K562 (cell line): Measurements from ENCODE around the gene SP4. TPM values are rescaled to one million over a fixed set of nuclear protein-coding genes. Genes with fewer than 3 reads are reported as not detected.

Experiments used
- ATAC-seq: fragments of 200-7000 bp; cut with Tn5 transposase; 3 replicates; pipeline ENCODE4 v1.9.1; 2020; ENCODE audit warnings: moderate library complexity
- BruUV-seq: library from RNA; stranded (reverse); fragments of 400-500 nt; replicated peaks from 2 replicates; lab custom pipeline; 2021; lab: Mats Ljungman, UMichigan
- CTCF ChIA-PET: fragments of 300-600 bp; formaldehyde crosslinking; extraction: SDS; loops from one replicate; lab custom pipeline; 2021; ENCODE audit warnings: low intra/inter-chr PET ratio; lab: Yijun Ruan, JAX
- POLR2A ChIA-PET: fragments of 300-600, 350-650 bp; sonication (Branson Sonifier 250); formaldehyde crosslinking; extraction: SDS; loops from one replicate; lab custom pipeline; 2021; ENCODE audit warnings: antibody characterized with exemption, inconsistent platforms; lab: Yijun Ruan, JAX
- DNase-seq, 4 experiments: peaks; one replicate each; pipeline versions ENCODE4 v3.0.0 to v3.0.0-alpha.2; 2011 to 2018; ENCODE audit warnings: low spot score in 3 of 4, mixed read lengths in 3 of 4; ENCODE audit errors: extremely low read depth in 1 of 4
- FAIRE-seq: peaks from 2 replicates; lab custom pipeline; 2011; peaks lifted over from hg19 to GRCh38; lab: Jason Lieb, UNC
- H2AFZ ChIP-seq: 2 replicates; pipeline ENCODE4 v1.6.0; 2011; ENCODE audit warnings: low read depth, low read length, control low read depth, inconsistent platforms
- H3K27ac ChIP-seq: fragments of 200-600 bp; 3 replicates; pipeline ENCODE4 v1.8.0; 2011; ENCODE audit warnings: low read depth, mild to moderate bottlenecking, control low read depth, inconsistent platforms, low read length, moderate library complexity, mixed read lengths; ENCODE audit errors: extremely low read depth
- H3K27me3 ChIP-seq, 2 experiments: fragments of 300-600 bp in 1 of 2; 2 replicates in 1 of 2; 3 replicates in 1 of 2; pipeline versions ENCODE4 v1.6.0 to v1.8.0; 2011; ENCODE audit warnings: inconsistent platforms in 2 of 2, low read length in 2 of 2, mild to moderate bottlenecking in 1 of 2, mixed read lengths in 1 of 2, moderate library complexity in 1 of 2; ENCODE audit not compliant: control insufficient read depth in 2 of 2, insufficient read depth in 2 of 2
- H3K36me3 ChIP-seq: fragments of 300-600 bp; 3 replicates; pipeline ENCODE4 v1.8.0; 2011; ENCODE audit warnings: mild to moderate bottlenecking, low read length, inconsistent platforms; ENCODE audit not compliant: control insufficient read depth, insufficient read depth
- H3K4me1 ChIP-seq, 2 experiments: fragments of 200-600 bp in 1 of 2; replicated peaks in 1 of 2; 2 replicates in 1 of 2; 3 replicates in 1 of 2; pipeline versions ENCODE4 v1.5.1 to v1.8.0; 2011; ENCODE audit warnings: inconsistent platforms in 2 of 2, low read length in 2 of 2, mild to moderate bottlenecking in 1 of 2, mixed read lengths in 1 of 2, moderate library complexity in 1 of 2; ENCODE audit not compliant: control insufficient read depth in 2 of 2, insufficient read depth in 2 of 2
- H3K4me2 ChIP-seq: 2 replicates; pipeline ENCODE4 v1.6.1; 2011; ENCODE audit warnings: low read length, control low read depth, inconsistent platforms, mixed read lengths; ENCODE audit not compliant: insufficient read depth
- H3K4me3 ChIP-seq: fragments of 200-600 bp; sonication (generic), shearing (Covaris generic); 2 replicates; pipeline ENCODE4 v1.5.1; 2016; ENCODE audit warnings: control low read depth, inconsistent platforms
- H3K79me2 ChIP-seq: fragments of 200-600 bp; 3 replicates; pipeline ENCODE4 v1.8.0; 2011; ENCODE audit warnings: low read length, inconsistent platforms; ENCODE audit not compliant: control insufficient read depth, insufficient read depth
- H3K9ac ChIP-seq, 2 experiments: 2 replicates each; pipeline versions ENCODE4 v1.6.0 to v1.6.1; 2011; ENCODE audit warnings: low read depth in 2 of 2, low read length in 2 of 2, control low read depth in 1 of 2, inconsistent platforms in 1 of 2, mild to moderate bottlenecking in 1 of 2, mixed read lengths in 1 of 2; ENCODE audit not compliant: insufficient read depth in 1 of 2
- H3K9me1 ChIP-seq: one replicate; pipeline ENCODE4 v1.6.0; 2011; ENCODE audit warnings: inconsistent platforms, mild to moderate bottlenecking, low read length, moderate library complexity; ENCODE audit not compliant: control insufficient read depth, insufficient read depth
- H3K9me3 ChIP-seq: replicated peaks from 2 replicates; pipeline ENCODE4 v1.5.1; 2011; ENCODE audit warnings: low read depth, low read length, inconsistent platforms; ENCODE audit not compliant: control insufficient read depth, insufficient read depth
- H4K20me1 ChIP-seq: replicated peaks from 2 replicates; pipeline ENCODE4 v1.6.1; 2011; ENCODE audit warnings: low read length, inconsistent platforms, mixed read lengths; ENCODE audit not compliant: control insufficient read depth, insufficient read depth
- WHSC1 ChIP-seq: IDR thresholded peaks from one replicate; pipeline ENCODE4 v1.6.1; 2012; ENCODE audit warnings: low read length, control low read depth, inconsistent platforms
- ZNF512 ChIP-seq: IDR thresholded peaks from 2 replicates; pipeline ENCODE4 v1.6.1; 2016; ENCODE audit warnings: missing genetic modification characterization, missing compliant biosample characterization
- ZNF518B ChIP-seq: fragments of 250-450 bp; sonication (Bioruptor Pico); IDR thresholded peaks from 2 replicates; pipeline ENCODE4 v1.5.0; 2021; ENCODE audit warnings: mild to moderate bottlenecking, moderate library complexity
- WGBS: fragments of 100-300 bp; shearing (Covaris generic); methylation state at CpG from one replicate; pipeline ENCODE4 v1.1.6; 2016; ENCODE audit warnings: low coverage, mixed read lengths; ENCODE audit not compliant: insufficient coverage; ENCODE audit errors: missing lambda C conversion rate; 5-methylcytosine and 5-hydroxymethylcytosine counted together
- in situ Hi-C: fragments of 300-500 bp; cut with MboI; formaldehyde crosslinking; loops from 4 replicates; pipeline ENCODE4 v1.15.0; 2018; ENCODE audit warnings: inconsistent platforms, mixed read lengths
- intact Hi-C: fragments of 100-400 bp; cut with micrococcal nuclease; formaldehyde crosslinking; loops from 2 replicates; pipeline ENCODE4 v1.14.2; 2022
- polyA plus RNA-seq, 8 experiments: library from polyadenylated mRNA; depleted of rRNA in 4 of 8; stranded (reverse) in 5 of 8; unstranded in 3 of 8; fragments of >200 nt; fragmentation: Nextera tagmentation in 2 of 8; fragmentation: Illumina TruSeq in 1 of 8; extraction: Ambion mirVana in 2 of 8; extraction: Trizol in 1 of 8; gene quantifications; 2 replicates each; pipeline versions ENCODE4 v1.2.1 to v1.2.3, GENCODE V29; 2011 to 2014; ENCODE audit warnings: inconsistent platforms in 1 of 8, missing spikeins in 1 of 8
- total RNA-seq, 7 experiments: library from RNA; depleted of rRNA in 6 of 7; stranded (reverse); fragments of >200 nt in 6 of 7; fragmentation: Illumina TruSeq in 2 of 7; extraction: Trizol in 2 of 7; gene quantifications; 2 replicates each; pipeline versions ENCODE4 v1.2.1 to v1.2.3, GENCODE V29; 2011 to 2021; ENCODE audit warnings: low replicate concordance in 1 of 7
- TF ChIP-seq, protein P1 (sequence below): fragments of 450-650 bp; formaldehyde crosslinking; conservative IDR thresholded peaks from 2 replicates; pipeline ENCODE4 v1.4.0; 2022; ENCODE audit warnings: mild to moderate bottlenecking, missing genetic modification characterization

The SP4 gene
- total and polyA plus RNA-seq, 9 of the 15 experiments (the other 6 are each of a cell fraction or from before 2014, with no cell fraction given): 2.4 to 9.4 (median 4.5) TPM

- TF ChIP-seq ZNF518B (CRISPR knock-in tag): no peak
- no peak for TF ChIP-seq WHSC1
- peak; percentile 92 for TF ChIP-seq ZNF512 (tag)
- TF ChIP-seq, protein P1, sequence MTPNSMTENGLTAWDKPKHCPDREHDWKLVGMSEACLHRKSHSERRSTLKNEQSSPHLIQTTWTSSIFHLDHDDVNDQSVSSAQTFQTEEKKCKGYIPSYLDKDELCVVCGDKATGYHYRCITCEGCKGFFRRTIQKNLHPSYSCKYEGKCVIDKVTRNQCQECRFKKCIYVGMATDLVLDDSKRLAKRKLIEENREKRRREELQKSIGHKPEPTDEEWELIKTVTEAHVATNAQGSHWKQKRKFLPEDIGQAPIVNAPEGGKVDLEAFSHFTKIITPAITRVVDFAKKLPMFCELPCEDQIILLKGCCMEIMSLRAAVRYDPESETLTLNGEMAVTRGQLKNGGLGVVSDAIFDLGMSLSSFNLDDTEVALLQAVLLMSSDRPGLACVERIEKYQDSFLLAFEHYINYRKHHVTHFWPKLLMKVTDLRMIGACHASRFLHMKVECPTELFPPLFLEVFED: 0 out of 2 replicates have a peak, but pooled peaks have one; percentile 37
- TF ChIP-seq, all 486 proteins: peak for 2
- FAIRE-seq (no peak), ATAC-seq (no peak), DNase-seq (no peak)
- no peaks in the 10 kb centered on the region for H3K9me3 ChIP-seq
- H3K4me3 ChIP-seq: peak overlapping the region; percentile 87
- 0% methylated on average over 3 of the region's 5 CpGs for WGBS
- H3K9ac ChIP-seq: peak overlapping the region; percentile 70 to 85; a peak in 3 of 4 replicates
- H2AFZ ChIP-seq: peak overlapping the region; percentile 71
- in situ Hi-C loops: no loop called here
- CTCF ChIA-PET: no interaction called here
- H3K79me2 ChIP-seq: peaks cover 21% of the 10 kb centered on the region; the same call in 2 of the 3 replicates
- peak overlapping the region; percentile 65 for H3K27ac ChIP-seq
- H4K20me1 ChIP-seq: no peaks in the 10 kb centered on the region
- intact Hi-C loops: loop anchor here (5.0 kb wide), 1 partner anchor 76 kb away; no protein-coding TSS in a partner anchor
- BruUV-seq: no TSS peak
- peak overlapping the region; percentile 65 for H3K4me2 ChIP-seq
- peaks cover 22 to 31% of the 10 kb centered on the region in 2 experiments for H3K4me1 ChIP-seq
- H3K36me3 ChIP-seq: no peaks in the 10 kb centered on the region; the same call in 2 of the 3 replicates
- no peaks in the 10 kb centered on the region for H3K9me1 ChIP-seq
- no peaks in the 10 kb centered on the region for H3K27me3 ChIP-seq
- POLR2A ChIA-PET: interaction anchor here (0.6 to 1.8 kb wide), 2 partner anchors 13 to 43 kb away, joined by 4 to 7 read pairs; no protein-coding TSS in a partner anchor
Observed at GRCh38 chr7:21428659-21428941, 717 bp downstream of the SP4 start.
